ENCODE measurements around the gene ZNF146. TPM values are rescaled to one million over a fixed set of nuclear protein-coding genes. Genes with fewer than 3 reads are reported as not detected.

ZNF146 gene
- total and polyA plus RNA-seq, 2 experiments from 2014 or later = 143 to 249 TPM

DNA sequence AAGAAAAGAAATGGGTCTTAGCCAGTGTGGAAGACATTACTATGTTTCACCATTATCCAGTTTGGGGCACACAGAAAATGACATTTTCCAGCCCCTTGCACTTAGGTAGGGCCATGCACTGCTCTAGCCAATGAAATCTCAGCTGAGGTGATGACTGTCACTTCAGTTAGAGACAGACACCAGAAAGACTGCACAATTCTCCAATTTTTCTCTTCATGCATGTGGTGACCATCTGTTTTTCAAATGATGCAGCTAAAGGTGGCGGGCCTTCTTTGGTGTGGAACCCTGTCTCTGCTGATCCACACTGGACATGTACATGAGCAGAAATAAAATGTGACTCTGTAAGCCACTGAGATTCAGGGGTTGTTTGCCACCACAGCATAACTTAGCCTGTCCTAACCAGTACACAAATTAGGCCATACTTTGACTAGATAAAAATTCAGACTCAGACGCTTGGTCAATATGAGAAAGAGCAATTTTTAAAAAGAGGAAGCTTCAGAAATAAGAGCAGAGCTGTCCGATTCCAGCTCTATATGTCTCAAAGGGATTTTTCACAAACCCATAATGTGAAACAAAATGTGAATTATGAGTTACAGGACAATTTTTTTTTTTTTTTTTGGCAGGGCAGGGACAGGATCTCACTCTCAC is 7.2 kb upstream of the ZNF146 start:
- Histone ChIP-seq H3K9me2 (ENCODE audit: insufficient read depth) (no peaks in the 10 kb centered on the region), H3K79me2 (replicated peaks; ENCODE audit: insufficient read depth) (no peaks in the 10 kb centered on the region; the same call in 1 of the 2 replicates), H3K4me3 (no peak overlapping the region), H3K4me1 (ENCODE audit: insufficient read depth) (no peaks in the 10 kb centered on the region), H2AFZ (no peak overlapping the region), H3K27me3 (ENCODE audit: insufficient read depth) (no peaks in the 10 kb centered on the region), H3K27ac (ENCODE audit: low read depth) (no peak overlapping the region), H3K4me2 (no peak overlapping the region), H4K20me1 (replicated peaks; ENCODE audit: insufficient read depth) (no peaks in the 10 kb centered on the region), H3F3A (replicated peaks; ENCODE audit: low read depth) (peaks cover 9% of the 10 kb centered on the region; the same call in 1 of the 2 replicates), H3K36me3 (ENCODE audit: insufficient read depth) (no peaks in the 10 kb centered on the region)
- no peak for TF ChIP-seq CREB1 (CRISPR knock-in tag; IDR thresholded peaks at IDR 0.05; ENCODE audit: low read depth)
- no peak for TF ChIP-seq ZNF114 (CRISPR knock-in tag; IDR thresholded peaks at IDR 0.05)
- no peak for TF ChIP-seq JUNB (IDR thresholded peaks at IDR 0.05; ENCODE audit: unreplicated experiment)
- no peak for TF ChIP-seq NANOG (IDR thresholded peaks at IDR 0.05; ENCODE audit: borderline replicate concordance)
- TF ChIP-seq, protein P1, sequence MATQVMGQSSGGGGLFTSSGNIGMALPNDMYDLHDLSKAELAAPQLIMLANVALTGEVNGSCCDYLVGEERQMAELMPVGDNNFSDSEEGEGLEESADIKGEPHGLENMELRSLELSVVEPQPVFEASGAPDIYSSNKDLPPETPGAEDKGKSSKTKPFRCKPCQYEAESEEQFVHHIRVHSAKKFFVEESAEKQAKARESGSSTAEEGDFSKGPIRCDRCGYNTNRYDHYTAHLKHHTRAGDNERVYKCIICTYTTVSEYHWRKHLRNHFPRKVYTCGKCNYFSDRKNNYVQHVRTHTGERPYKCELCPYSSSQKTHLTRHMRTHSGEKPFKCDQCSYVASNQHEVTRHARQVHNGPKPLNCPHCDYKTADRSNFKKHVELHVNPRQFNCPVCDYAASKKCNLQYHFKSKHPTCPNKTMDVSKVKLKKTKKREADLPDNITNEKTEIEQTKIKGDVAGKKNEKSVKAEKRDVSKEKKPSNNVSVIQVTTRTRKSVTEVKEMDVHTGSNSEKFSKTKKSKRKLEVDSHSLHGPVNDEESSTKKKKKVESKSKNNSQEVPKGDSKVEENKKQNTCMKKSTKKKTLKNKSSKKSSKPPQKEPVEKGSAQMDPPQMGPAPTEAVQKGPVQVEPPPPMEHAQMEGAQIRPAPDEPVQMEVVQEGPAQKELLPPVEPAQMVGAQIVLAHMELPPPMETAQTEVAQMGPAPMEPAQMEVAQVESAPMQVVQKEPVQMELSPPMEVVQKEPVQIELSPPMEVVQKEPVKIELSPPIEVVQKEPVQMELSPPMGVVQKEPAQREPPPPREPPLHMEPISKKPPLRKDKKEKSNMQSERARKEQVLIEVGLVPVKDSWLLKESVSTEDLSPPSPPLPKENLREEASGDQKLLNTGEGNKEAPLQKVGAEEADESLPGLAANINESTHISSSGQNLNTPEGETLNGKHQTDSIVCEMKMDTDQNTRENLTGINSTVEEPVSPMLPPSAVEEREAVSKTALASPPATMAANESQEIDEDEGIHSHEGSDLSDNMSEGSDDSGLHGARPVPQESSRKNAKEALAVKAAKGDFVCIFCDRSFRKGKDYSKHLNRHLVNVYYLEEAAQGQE (IDR thresholded peaks at IDR 0.05; ENCODE audit: unreplicated experiment) = no peak
- no peak for TF ChIP-seq ZNF331 (CRISPR knock-in tag; IDR thresholded peaks at IDR 0.05; ENCODE audit: low read depth)
- no peak for TF ChIP-seq EZH2 (IDR thresholded peaks at IDR 0.05; ENCODE audit: low read depth, unreplicated experiment)
- no peak for TF ChIP-seq EZH2phosphoT487 (IDR thresholded peaks at IDR 0.05; ENCODE audit: unreplicated experiment)
- TF ChIP-seq, protein P2, sequence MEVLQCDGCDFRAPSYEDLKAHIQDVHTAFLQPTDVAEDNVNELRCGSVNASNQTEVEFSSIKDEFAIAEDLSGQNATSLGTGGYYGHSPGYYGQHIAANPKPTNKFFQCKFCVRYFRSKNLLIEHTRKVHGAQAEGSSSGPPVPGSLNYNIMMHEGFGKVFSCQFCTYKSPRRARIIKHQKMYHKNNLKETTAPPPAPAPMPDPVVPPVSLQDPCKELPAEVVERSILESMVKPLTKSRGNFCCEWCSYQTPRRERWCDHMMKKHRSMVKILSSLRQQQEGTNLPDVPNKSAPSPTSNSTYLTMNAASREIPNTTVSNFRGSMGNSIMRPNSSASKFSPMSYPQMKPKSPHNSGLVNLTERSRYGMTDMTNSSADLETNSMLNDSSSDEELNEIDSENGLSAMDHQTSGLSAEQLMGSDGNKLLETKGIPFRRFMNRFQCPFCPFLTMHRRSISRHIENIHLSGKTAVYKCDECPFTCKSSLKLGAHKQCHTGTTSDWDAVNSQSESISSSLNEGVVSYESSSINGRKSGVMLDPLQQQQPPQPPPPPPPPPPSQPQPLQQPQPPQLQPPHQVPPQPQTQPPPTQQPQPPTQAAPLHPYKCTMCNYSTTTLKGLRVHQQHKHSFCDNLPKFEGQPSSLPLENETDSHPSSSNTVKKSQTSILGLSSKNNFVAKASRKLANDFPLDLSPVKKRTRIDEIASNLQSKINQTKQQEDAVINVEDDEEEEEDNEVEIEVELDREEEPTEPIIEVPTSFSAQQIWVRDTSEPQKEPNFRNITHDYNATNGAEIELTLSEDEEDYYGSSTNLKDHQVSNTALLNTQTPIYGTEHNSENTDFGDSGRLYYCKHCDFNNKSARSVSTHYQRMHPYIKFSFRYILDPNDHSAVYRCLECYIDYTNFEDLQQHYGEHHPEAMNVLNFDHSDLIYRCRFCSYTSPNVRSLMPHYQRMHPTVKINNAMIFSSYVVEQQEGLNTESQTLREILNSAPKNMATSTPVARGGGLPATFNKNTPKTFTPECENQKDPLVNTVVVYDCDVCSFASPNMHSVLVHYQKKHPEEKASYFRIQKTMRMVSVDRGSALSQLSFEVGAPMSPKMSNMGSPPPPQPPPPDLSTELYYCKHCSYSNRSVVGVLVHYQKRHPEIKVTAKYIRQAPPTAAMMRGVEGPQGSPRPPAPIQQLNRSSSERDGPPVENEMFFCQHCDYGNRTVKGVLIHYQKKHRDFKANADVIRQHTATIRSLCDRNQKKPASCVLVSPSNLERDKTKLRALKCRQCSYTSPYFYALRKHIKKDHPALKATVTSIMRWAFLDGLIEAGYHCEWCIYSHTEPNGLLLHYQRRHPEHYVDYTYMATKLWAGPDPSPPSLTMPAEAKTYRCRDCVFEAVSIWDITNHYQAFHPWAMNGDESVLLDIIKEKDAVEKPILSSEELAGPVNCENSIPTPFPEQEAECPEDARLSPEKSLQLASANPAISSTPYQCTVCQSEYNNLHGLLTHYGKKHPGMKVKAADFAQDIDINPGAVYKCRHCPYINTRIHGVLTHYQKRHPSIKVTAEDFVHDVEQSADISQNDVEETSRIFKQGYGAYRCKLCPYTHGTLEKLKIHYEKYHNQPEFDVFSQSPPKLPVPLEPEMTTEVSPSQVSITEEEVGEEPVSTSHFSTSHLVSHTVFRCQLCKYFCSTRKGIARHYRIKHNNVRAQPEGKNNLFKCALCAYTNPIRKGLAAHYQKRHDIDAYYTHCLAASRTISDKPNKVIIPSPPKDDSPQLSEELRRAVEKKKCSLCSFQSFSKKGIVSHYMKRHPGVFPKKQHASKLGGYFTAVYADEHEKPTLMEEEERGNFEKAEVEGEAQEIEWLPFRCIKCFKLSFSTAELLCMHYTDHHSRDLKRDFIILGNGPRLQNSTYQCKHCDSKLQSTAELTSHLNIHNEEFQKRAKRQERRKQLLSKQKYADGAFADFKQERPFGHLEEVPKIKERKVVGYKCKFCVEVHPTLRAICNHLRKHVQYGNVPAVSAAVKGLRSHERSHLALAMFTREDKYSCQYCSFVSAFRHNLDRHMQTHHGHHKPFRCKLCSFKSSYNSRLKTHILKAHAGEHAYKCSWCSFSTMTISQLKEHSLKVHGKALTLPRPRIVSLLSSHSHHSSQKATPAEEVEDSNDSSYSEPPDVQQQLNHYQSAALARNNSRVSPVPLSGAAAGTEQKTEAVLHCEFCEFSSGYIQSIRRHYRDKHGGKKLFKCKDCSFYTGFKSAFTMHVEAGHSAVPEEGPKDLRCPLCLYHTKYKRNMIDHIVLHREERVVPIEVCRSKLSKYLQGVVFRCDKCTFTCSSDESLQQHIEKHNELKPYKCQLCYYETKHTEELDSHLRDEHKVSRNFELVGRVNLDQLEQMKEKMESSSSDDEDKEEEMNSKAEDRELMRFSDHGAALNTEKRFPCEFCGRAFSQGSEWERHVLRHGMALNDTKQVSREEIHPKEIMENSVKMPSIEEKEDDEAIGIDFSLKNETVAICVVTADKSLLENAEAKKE (CRISPR knock-in tag; IDR thresholded peaks at IDR 0.05) = no peak
- TF ChIP-seq POLR2AphosphoS5 (IDR thresholded peaks at IDR 0.05; ENCODE audit: low read depth) = no peak
- TF ChIP-seq, protein P3, sequence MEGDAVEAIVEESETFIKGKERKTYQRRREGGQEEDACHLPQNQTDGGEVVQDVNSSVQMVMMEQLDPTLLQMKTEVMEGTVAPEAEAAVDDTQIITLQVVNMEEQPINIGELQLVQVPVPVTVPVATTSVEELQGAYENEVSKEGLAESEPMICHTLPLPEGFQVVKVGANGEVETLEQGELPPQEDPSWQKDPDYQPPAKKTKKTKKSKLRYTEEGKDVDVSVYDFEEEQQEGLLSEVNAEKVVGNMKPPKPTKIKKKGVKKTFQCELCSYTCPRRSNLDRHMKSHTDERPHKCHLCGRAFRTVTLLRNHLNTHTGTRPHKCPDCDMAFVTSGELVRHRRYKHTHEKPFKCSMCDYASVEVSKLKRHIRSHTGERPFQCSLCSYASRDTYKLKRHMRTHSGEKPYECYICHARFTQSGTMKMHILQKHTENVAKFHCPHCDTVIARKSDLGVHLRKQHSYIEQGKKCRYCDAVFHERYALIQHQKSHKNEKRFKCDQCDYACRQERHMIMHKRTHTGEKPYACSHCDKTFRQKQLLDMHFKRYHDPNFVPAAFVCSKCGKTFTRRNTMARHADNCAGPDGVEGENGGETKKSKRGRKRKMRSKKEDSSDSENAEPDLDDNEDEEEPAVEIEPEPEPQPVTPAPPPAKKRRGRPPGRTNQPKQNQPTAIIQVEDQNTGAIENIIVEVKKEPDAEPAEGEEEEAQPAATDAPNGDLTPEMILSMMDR (conservative IDR thresholded peaks at IDR 0.05; ENCODE audit: low read depth in 2 of 2) = no peak
- TF ChIP-seq, protein P4, sequence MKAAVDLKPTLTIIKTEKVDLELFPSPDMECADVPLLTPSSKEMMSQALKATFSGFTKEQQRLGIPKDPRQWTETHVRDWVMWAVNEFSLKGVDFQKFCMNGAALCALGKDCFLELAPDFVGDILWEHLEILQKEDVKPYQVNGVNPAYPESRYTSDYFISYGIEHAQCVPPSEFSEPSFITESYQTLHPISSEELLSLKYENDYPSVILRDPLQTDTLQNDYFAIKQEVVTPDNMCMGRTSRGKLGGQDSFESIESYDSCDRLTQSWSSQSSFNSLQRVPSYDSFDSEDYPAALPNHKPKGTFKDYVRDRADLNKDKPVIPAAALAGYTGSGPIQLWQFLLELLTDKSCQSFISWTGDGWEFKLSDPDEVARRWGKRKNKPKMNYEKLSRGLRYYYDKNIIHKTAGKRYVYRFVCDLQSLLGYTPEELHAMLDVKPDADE (IDR thresholded peaks at IDR 0.05) = no peak
- TF ChIP-seq STAT1 (IDR thresholded peaks at IDR 0.05; ENCODE audit: unreplicated experiment) = no peak
- Mint-ChIP-seq H3K4me1 (peaks cover 3% of the 10 kb centered on the region; the same call in 1 of the 3 replicates), H3K9me3 (no peaks in the 10 kb centered on the region), H3K36me3 (ENCODE audit: low read depth) (no peaks in the 10 kb centered on the region), H3K27me3 (ENCODE audit: insufficient read depth, low read depth, poor library complexity) (peaks cover 5% of the 10 kb centered on the region), H3K4me3 (no peak overlapping the region), H3K27ac (no peak overlapping the region)
- ATAC-seq (no peak), DNase-seq (ENCODE audit: low spot score) (no peak)

All from GM23338 (cell line).